Measurements from ENCODE around the gene TYR. TPM values are rescaled to one million over a fixed set of nuclear protein-coding genes. Genes with fewer than 3 reads are reported as not detected.

The TYR gene
- total RNA-seq, 1 experiment from 2014 or later = not detected

DNA sequence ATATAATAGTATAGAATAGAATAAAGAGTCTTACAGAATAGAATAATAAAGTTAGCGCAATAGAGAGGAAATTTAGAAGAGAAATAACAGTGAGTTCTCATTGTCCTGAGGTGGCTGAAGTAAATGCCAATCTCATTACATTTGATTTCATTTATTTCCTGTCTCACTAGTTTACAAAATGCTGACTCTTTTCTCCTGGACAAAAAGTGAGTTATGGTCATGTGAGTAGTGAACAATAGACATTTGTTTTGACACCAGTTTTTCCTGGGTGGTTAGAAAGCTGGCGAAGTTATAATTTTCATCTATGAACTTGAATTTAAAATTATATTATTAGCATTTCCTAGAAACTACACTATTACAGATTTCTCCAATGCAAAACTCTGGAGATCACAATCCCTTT is 143.7 kb downstream of the TYR start:
- no peak overlapping the region for H3K14ac ChIP-seq (ENCODE audit: insufficient read depth, low read length)
- no peak overlapping the region for H3K4me2 ChIP-seq (ENCODE audit: insufficient read depth, insufficient read length, low read length)
- no peak overlapping the region for H3K56ac ChIP-seq (ENCODE audit: insufficient read length, low read depth, low read length)
- no peaks in the 10 kb centered on the region for H4K20me1 ChIP-seq (ENCODE audit: control insufficient read depth, insufficient read depth, insufficient read length)
- H3K23ac ChIP-seq (ENCODE audit: insufficient read length, low read depth, low read length) = no peak overlapping the region
- Mint-ChIP-seq H3K36me3 (ENCODE audit: insufficient read depth in 1 of 3, low read depth in 3 of 3) (peaks cover 4 to 11% (median 5%) of the 10 kb centered on the region in 3 experiments; a peak in 5 of 7 replicates), H3K4me3 (no peak overlapping the region), H3K27me3 (ENCODE audit: low read depth) (no peaks in the 10 kb centered on the region), H3K27ac (no peak overlapping the region), H3K9me3 (peaks cover 0 to 5% of the 10 kb centered on the region in 2 experiments; a peak in 2 of 5 replicates), H3K4me1 (peaks cover 9 to 13% of the 10 kb centered on the region in 2 experiments)
- H3K23me2 ChIP-seq (ENCODE audit: insufficient read length, low read depth, low read length, poor library complexity, severe bottlenecking) = no peaks in the 10 kb centered on the region
- H4K8ac ChIP-seq (replicated peaks; ENCODE audit: insufficient read length, low read depth, low read length) = no peak overlapping the region
- H2AFZ ChIP-seq (ENCODE audit: low read length) = no peak overlapping the region
- H2BK15ac ChIP-seq (ENCODE audit: low read depth, low read length) = no peak overlapping the region
- H3K9me3 ChIP-seq (ENCODE audit: control insufficient read depth, low read depth, low read length) = no peaks in the 10 kb centered on the region
- H2BK12ac ChIP-seq (ENCODE audit: insufficient read length, low read depth, low read length) = no peak overlapping the region
- H2AK5ac ChIP-seq (ENCODE audit: insufficient read length, low read length) = no peak overlapping the region
- no peak overlapping the region for H4K91ac ChIP-seq (ENCODE audit: insufficient read length, low read depth, low read length)
- H3K27ac ChIP-seq (ENCODE audit: insufficient read length, low read depth, low read length) = no peak overlapping the region
- no peak overlapping the region for H2BK20ac ChIP-seq (ENCODE audit: low read depth, low read length, poor library complexity, severe bottlenecking)
- H3K9ac ChIP-seq (ENCODE audit: extremely low read depth, insufficient read length, low read length) = no peak overlapping the region
- H2BK5ac ChIP-seq (ENCODE audit: insufficient read length, low read length) = no peak overlapping the region
- H3K4me1 ChIP-seq (ENCODE audit: insufficient read depth, low read length) = no peaks in the 10 kb centered on the region; the same call in 1 of the 2 replicates
- no peak overlapping the region for H2BK120ac ChIP-seq (ENCODE audit: low read depth, low read length, poor library complexity, severe bottlenecking)
- H3T11ph ChIP-seq (ENCODE audit: low read length) = no peak overlapping the region
- H4K5ac ChIP-seq (ENCODE audit: insufficient read length, low read depth, low read length) = no peak overlapping the region
- no peaks in the 10 kb centered on the region for H3K79me1 ChIP-seq (ENCODE audit: insufficient read depth, low read depth, low read length, poor library complexity, severe bottlenecking)
- no peak overlapping the region for H3K4ac ChIP-seq (ENCODE audit: low read depth, low read length)
- no peak overlapping the region for H3K18ac ChIP-seq (ENCODE audit: insufficient read length, low read depth, low read length)
- H3K27me3 ChIP-seq (ENCODE audit: insufficient read depth, low read length) = no peaks in the 10 kb centered on the region
- DNase-seq = no peak
- H3K79me2 ChIP-seq (ENCODE audit: insufficient read depth, low read length) = no peaks in the 10 kb centered on the region
- WGBS (ENCODE audit: extremely low coverage, insufficient read length, low lambda C conversion rate) = no CpG with 5 or more reads among the region's 2 CpGs
- TF ChIP-seq, protein P1, sequence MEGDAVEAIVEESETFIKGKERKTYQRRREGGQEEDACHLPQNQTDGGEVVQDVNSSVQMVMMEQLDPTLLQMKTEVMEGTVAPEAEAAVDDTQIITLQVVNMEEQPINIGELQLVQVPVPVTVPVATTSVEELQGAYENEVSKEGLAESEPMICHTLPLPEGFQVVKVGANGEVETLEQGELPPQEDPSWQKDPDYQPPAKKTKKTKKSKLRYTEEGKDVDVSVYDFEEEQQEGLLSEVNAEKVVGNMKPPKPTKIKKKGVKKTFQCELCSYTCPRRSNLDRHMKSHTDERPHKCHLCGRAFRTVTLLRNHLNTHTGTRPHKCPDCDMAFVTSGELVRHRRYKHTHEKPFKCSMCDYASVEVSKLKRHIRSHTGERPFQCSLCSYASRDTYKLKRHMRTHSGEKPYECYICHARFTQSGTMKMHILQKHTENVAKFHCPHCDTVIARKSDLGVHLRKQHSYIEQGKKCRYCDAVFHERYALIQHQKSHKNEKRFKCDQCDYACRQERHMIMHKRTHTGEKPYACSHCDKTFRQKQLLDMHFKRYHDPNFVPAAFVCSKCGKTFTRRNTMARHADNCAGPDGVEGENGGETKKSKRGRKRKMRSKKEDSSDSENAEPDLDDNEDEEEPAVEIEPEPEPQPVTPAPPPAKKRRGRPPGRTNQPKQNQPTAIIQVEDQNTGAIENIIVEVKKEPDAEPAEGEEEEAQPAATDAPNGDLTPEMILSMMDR (conservative IDR thresholded peaks at IDR 0.05) = no peak
